Skeletal muscle tissue (tissue), 4 donors: Measurements from ENCODE around the gene NAV3. TPM values are rescaled to one million over a fixed set of nuclear protein-coding genes. Genes with fewer than 3 reads are reported as not detected.
"Not testable (repeated sequence)": the region's sequence is repeated elsewhere in the genome, so short reads cannot be mapped to it uniquely, and the experiment has no call there.

ENCODE experiments used
- H3K27ac ChIP-seq: one replicate; pipeline ENCODE4 v1.7.0; 2013; ENCODE audit warnings: mild to moderate bottlenecking, low read depth, low read length, inconsistent platforms
- H3K27me3 ChIP-seq, 3 donors: one replicate each; pipeline ENCODE4 v1.7.0; 2013; ENCODE audit warnings: low read length in 3 of 3; ENCODE audit not compliant: control insufficient read depth in 3 of 3, insufficient read depth in 3 of 3
- H3K36me3 ChIP-seq, 3 donors: one replicate each; pipeline ENCODE4 v1.7.0; 2013; ENCODE audit warnings: low read length in 3 of 3; ENCODE audit not compliant: control insufficient read depth in 3 of 3, insufficient read depth in 3 of 3
- H3K4me1 ChIP-seq, 3 donors: one replicate each; pipeline ENCODE4 v1.7.0; 2013; ENCODE audit warnings: low read length in 3 of 3, mild to moderate bottlenecking in 3 of 3; ENCODE audit not compliant: control insufficient read depth in 3 of 3, insufficient read depth in 3 of 3
- H3K4me3 ChIP-seq, 3 donors: one replicate each; pipeline ENCODE4 v1.7.0; 2013; ENCODE audit warnings: low read length in 3 of 3
- H3K9ac ChIP-seq, 3 donors: one replicate each; pipeline ENCODE4 v1.7.0; 2013; ENCODE audit warnings: low read length in 3 of 3, mild to moderate bottlenecking in 3 of 3, moderate library complexity in 2 of 3, low read depth in 1 of 3
- H3K9me3 ChIP-seq, 3 donors: one replicate each; pipeline ENCODE4 v1.7.0; 2013; ENCODE audit warnings: low read length in 3 of 3; ENCODE audit not compliant: control insufficient read depth in 3 of 3
- total RNA-seq: library from RNA; depleted of rRNA; stranded (reverse); fragments of >200 nt; gene quantifications from one replicate; pipeline ENCODE4 v1.2.3, GENCODE V29; 2014
- donor health status: Osteomylitis.

Gene NAV3
- total RNA-seq, 1 donor from 2014 or later, result 32.9 TPM

GRCh38 chr12:78244916-78245507, 414.3 kb downstream of the NAV3 start:
- no peaks in the 10 kb centered on the region for H3K36me3 ChIP-seq
- H3K9me3 ChIP-seq, result no peaks in the 10 kb centered on the region
- no peaks in the 10 kb centered on the region for H3K27me3 ChIP-seq
- no peaks in the 10 kb centered on the region for H3K4me1 ChIP-seq
- no peak overlapping the region for H3K27ac ChIP-seq
- no peak overlapping the region for H3K4me3 ChIP-seq
- no peak overlapping the region for H3K9ac ChIP-seq

- Histone ChIP-seq H3K36me3 (no peaks in the 10 kb centered on the region), H3K4me3 (no peak overlapping the region), H3K9ac (no peak overlapping the region), H3K4me1 (no peaks in the 10 kb centered on the region), H3K9me3 (no peaks in the 10 kb centered on the region), H3K27me3 (no peaks in the 10 kb centered on the region), H3K27ac (no peak overlapping the region)
Observed at GRCh38 chr12:78248321-78248720, 417.6 kb downstream of the NAV3 start.

GRCh38 chr12:78249578-78249977, 418.9 kb downstream of the NAV3 start:
- no peaks in the 10 kb centered on the region for H3K36me3 ChIP-seq
- H3K4me1 ChIP-seq, result no peaks in the 10 kb centered on the region
- H3K9me3 ChIP-seq, result no peaks in the 10 kb centered on the region
- no peak overlapping the region for H3K4me3 ChIP-seq
- no peak overlapping the region for H3K27ac ChIP-seq
- H3K27me3 ChIP-seq, result no peaks in the 10 kb centered on the region
- no peak overlapping the region for H3K9ac ChIP-seq

- H3K27ac ChIP-seq, H3K36me3 ChIP-seq, H3K9me3 ChIP-seq, H3K4me1 ChIP-seq, H3K9ac ChIP-seq, H3K4me3 ChIP-seq, H3K27me3 ChIP-seq: not testable (repeated sequence)
Observed at GRCh38 chr12:78257662-78258061, 427.0 kb downstream of the NAV3 start.

GRCh38 chr12:78260976-78261375, 430.3 kb downstream of the NAV3 start:
- no peak overlapping the region for H3K4me3 ChIP-seq
- no peaks in the 10 kb centered on the region for H3K9me3 ChIP-seq
- no peak overlapping the region for H3K9ac ChIP-seq
- no peak overlapping the region for H3K27ac ChIP-seq
- H3K4me1 ChIP-seq, result no peaks in the 10 kb centered on the region
- H3K36me3 ChIP-seq, result no peaks in the 10 kb centered on the region
- H3K27me3 ChIP-seq, result no peaks in the 10 kb centered on the region

GRCh38 chr12:78261901-78262300, 431.2 kb downstream of the NAV3 start:
- Histone ChIP-seq H3K9ac (no peak overlapping the region), H3K4me3 (no peak overlapping the region), H3K27me3 (no peaks in the 10 kb centered on the region), H3K36me3 (no peaks in the 10 kb centered on the region), H3K9me3 (no peaks in the 10 kb centered on the region), H3K4me1 (no peaks in the 10 kb centered on the region), H3K27ac (no peak overlapping the region)
